ENCODE measurements around the gene CALHM2. TPM values are rescaled to one million over a fixed set of nuclear protein-coding genes. Genes with fewer than 3 reads are reported as not detected.

The CALHM2 gene
- polyA plus RNA-seq, 1 donor (not counting 4 experiments of a cell fraction or from before 2014, with no cell fraction given), result 0.92 TPM

- no peak overlapping the region for H3K27ac ChIP-seq (ENCODE audit: control insufficient read depth, insufficient read depth, low read length)
- H3K4me1 ChIP-seq (ENCODE audit: control insufficient read depth, extremely low read depth, insufficient read depth, low read length), result no peaks in the 10 kb centered on the region
- H3K36me3 ChIP-seq (ENCODE audit: control insufficient read depth in 2 of 2, extremely low read depth in 1 of 2, insufficient read depth in 2 of 2, low read length in 2 of 2), result peaks cover 67 to 71% of the 10 kb centered on the region in 2 experiments
- no peak overlapping the region for H3K4me3 ChIP-seq (ENCODE audit: control insufficient read depth in 2 of 3, extremely low read depth in 1 of 3, insufficient read depth in 2 of 3, low read depth in 1 of 3, low read length in 3 of 3)
- dilution Hi-C loops (cut with MboI; ENCODE audit: extremely low pct_ligation_motif_present, low sequenced_read_pairs), result no loop called here
- no peaks in the 10 kb centered on the region for H4K20me1 ChIP-seq (ENCODE audit: control insufficient read depth, extremely low read depth, insufficient read depth, low read length)
- no peak overlapping the region for H3K4me2 ChIP-seq (ENCODE audit: control insufficient read depth, extremely low read depth, insufficient read depth, low read depth, low read length)
- no peak for TF ChIP-seq EZH2 (IDR thresholded peaks at IDR 0.05; ENCODE audit: low read length)
- no peak for TF ChIP-seq CTCF (optimal IDR thresholded peaks at IDR 0.05 in 1 of 3, IDR thresholded peaks at IDR 0.05 in 1 of 3, conservative IDR thresholded peaks at IDR 0.05 in 1 of 3; ENCODE audit: extremely low read depth in 1 of 3, insufficient read depth in 2 of 3, low read length in 3 of 3)
- H3K79me2 ChIP-seq (ENCODE audit: control insufficient read depth, insufficient read depth, low read length), result no peaks in the 10 kb centered on the region
- no peaks in the 10 kb centered on the region for H3K9me3 ChIP-seq (ENCODE audit: control insufficient read depth, low read depth, low read length)
- no peaks in the 10 kb centered on the region for H3K27me3 ChIP-seq (ENCODE audit: control insufficient read depth, extremely low read depth, insufficient read depth, low read length)
- H3K9me1 ChIP-seq (ENCODE audit: control insufficient read depth, extremely low read depth, insufficient read depth, low read length), result no peaks in the 10 kb centered on the region
- no peak overlapping the region for H3K9ac ChIP-seq (ENCODE audit: control insufficient read depth, extremely low read depth, insufficient read depth, low read length)
- no peak for DNase-seq (ENCODE audit: low read depth, low spot score)
- no peak overlapping the region for H2AFZ ChIP-seq (ENCODE audit: control insufficient read depth, low read length)
- FAIRE-seq, result no peak
Observed at GRCh38 chr10:103413564-103413963, 38.6 kb downstream of the CALHM2 start.

- H3K27me3 ChIP-seq (ENCODE audit: control insufficient read depth, extremely low read depth, insufficient read depth, low read length), result no peaks in the 10 kb centered on the region
- peaks cover 78% of the 10 kb centered on the region for H3K79me2 ChIP-seq (ENCODE audit: control insufficient read depth, insufficient read depth, low read length)
- TF ChIP-seq CTCF (optimal IDR thresholded peaks at IDR 0.05 in 1 of 3, IDR thresholded peaks at IDR 0.05 in 1 of 3, conservative IDR thresholded peaks at IDR 0.05 in 1 of 3; ENCODE audit: extremely low read depth in 1 of 3, insufficient read depth in 2 of 3, low read length in 3 of 3) (no peak), EZH2 (IDR thresholded peaks at IDR 0.05; ENCODE audit: low read length) (no peak)
- peak overlapping the region; percentile 92 for H3K4me2 ChIP-seq (ENCODE audit: control insufficient read depth, extremely low read depth, insufficient read depth, low read depth, low read length)
- peaks cover 17% of the 10 kb centered on the region for H3K4me1 ChIP-seq (ENCODE audit: control insufficient read depth, extremely low read depth, insufficient read depth, low read length)
- dilution Hi-C loops (cut with MboI; ENCODE audit: extremely low pct_ligation_motif_present, low sequenced_read_pairs), result no loop called here
- H4K20me1 ChIP-seq (ENCODE audit: control insufficient read depth, extremely low read depth, insufficient read depth, low read length), result no peaks in the 10 kb centered on the region
- H3K27ac ChIP-seq (ENCODE audit: control insufficient read depth, insufficient read depth, low read length), result peak overlapping the region; percentile 84
- peaks cover 18 to 27% of the 10 kb centered on the region in 2 experiments for H3K36me3 ChIP-seq (ENCODE audit: control insufficient read depth in 2 of 2, extremely low read depth in 1 of 2, insufficient read depth in 2 of 2, low read length in 2 of 2)
- no peaks in the 10 kb centered on the region for H3K9me1 ChIP-seq (ENCODE audit: control insufficient read depth, extremely low read depth, insufficient read depth, low read length)
- H3K4me3 ChIP-seq (ENCODE audit: control insufficient read depth in 2 of 3, extremely low read depth in 1 of 3, insufficient read depth in 2 of 3, low read depth in 1 of 3, low read length in 3 of 3), result peak overlapping the region; percentile 65 to 98 (median 93)
- FAIRE-seq, result no peak
- no peaks in the 10 kb centered on the region for H3K9me3 ChIP-seq (ENCODE audit: control insufficient read depth, low read depth, low read length)
- DNase-seq (ENCODE audit: low read depth, low spot score), result no peak
- peak overlapping the region; percentile 96 for H2AFZ ChIP-seq (ENCODE audit: control insufficient read depth, low read length)
- H3K9ac ChIP-seq (ENCODE audit: control insufficient read depth, extremely low read depth, insufficient read depth, low read length), result peak overlapping the region; percentile 90
Observed at GRCh38 chr10:103397191-103397825, 54.9 kb downstream of the CALHM2 start.

All from keratinocyte (primary cell).